Mesenteric fat pad (tissue), 1 donor: Measurements from ENCODE around the gene SLC39A1. TPM values are rescaled to one million over a fixed set of nuclear protein-coding genes. Genes with fewer than 3 reads are reported as not detected.
A peak's percentile ranks its signal among the peaks of the same experiment; 100 is the strongest.
"Not testable (repeated sequence)": the region's sequence is repeated elsewhere in the genome, so short reads cannot be mapped to it uniquely, and the experiment has no call there.

Experiments
- DNase-seq: peaks from one replicate; pipeline ENCODE4 v3.0.0-alpha.2; 2020; ENCODE audit warnings: low spot score
- long read RNA-seq: library from polyadenylated mRNA; unstranded; transcript quantifications from one replicate; pipeline ENCODE4 v2.0.0, GENCODE V29; 2020
- total RNA-seq: library from RNA; stranded (reverse); fragmentation: NEBNext Ultra II Directional; extraction: Animal tissue kit (Norgen Biotek cat#: 25700); gene quantifications from one replicate; pipeline ENCODE4 v1.2.1, GENCODE V29; 2021
- donor health status: DM: yes; HTN: yes; CAD: no.

Gene SLC39A1, protein sequence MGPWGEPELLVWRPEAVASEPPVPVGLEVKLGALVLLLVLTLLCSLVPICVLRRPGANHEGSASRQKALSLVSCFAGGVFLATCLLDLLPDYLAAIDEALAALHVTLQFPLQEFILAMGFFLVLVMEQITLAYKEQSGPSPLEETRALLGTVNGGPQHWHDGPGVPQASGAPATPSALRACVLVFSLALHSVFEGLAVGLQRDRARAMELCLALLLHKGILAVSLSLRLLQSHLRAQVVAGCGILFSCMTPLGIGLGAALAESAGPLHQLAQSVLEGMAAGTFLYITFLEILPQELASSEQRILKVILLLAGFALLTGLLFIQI
- 92.2 TPM for total RNA-seq
- long read RNA-seq, transcript SLC39A1-202 (4 exons, 2,084 nt) = major isoform, 540 of 653 reads
- long read RNA-seq, transcript SLC39A1-204 (3 exons, 2,723 nt) = minor isoform, 76 of 653 reads
- long read RNA-seq, transcript SLC39A1-203 (4 exons, 2,398 nt) = minor isoform, 8 of 653 reads
- long read RNA-seq, transcript SLC39A1-209 (3 exons, 2,022 nt) = minor isoform, 8 of 653 reads
- long read RNA-seq, partial matches to known transcripts = 11 of 653 reads
- long read RNA-seq, other reads (novel, unspliced or antisense) = 4 of 653 reads

DNA sequence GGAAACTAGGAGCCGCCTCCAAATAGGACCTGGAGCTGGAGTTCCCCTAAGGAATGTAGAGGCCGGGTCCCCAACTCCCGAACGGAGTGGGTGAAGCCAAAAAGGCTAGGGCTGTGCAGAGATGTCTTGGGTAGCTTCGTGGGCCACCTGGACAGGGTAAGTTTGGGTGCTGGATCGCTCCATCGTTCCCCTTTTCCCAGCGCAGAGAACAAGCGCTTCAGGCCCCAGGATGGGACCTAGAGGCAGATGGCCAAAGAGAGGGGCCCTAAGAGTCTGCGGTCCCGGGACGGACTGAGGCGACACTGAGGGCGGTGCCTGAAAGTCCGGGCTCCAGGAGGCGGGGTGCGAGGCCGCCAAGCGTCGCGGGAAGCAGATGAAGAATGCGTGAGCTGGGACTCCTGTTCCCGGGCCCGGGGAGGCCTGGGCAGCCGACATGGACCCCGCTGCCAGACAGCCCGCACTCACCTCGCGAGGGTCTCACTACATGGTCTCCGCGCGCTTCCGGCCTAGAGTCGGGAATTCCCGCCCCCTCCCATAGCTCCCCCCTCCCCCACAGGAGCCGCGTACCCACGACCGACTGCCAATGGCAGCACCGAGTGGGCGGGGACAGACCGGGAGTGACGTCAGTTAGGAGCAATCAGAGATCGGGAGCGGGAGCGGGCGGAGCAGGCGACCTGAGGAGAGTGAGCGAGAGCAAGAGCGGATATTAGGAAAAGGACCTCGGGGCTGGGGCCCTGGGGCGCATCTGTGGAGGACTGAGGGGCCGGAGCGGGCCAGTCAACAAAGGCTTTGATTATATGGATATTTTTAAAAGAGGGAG lies at the start of gene SLC39A1:
SLC39A1 (minus strand) TSS at position 508 of the 820 bp plus-strand sequence. CDS start 822 bp downstream, outside the sequence.
- peak; percentile 98 for DNase-seq

DNA sequence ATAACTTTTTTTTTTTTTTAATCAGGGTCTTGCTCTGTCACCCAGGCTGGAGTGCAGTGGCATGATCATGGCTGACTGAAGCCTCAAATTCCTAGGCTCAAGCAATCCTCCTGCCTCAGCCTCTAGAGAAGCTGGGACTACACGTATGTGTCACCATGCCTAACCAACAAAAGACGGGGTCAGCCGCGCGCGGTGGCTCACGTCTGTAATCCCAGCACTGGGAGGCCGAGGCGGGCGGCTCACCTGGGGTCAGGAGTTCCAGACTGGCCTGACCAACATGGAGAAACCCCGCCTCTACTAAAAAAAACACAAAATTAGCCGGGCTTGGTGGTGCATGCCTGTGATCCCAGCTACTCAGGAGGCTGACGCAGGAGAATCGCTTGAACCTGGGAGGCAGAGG lies 49.2 kb upstream of the SLC39A1 start:
- peak; percentile 45 for DNase-seq

DNA sequence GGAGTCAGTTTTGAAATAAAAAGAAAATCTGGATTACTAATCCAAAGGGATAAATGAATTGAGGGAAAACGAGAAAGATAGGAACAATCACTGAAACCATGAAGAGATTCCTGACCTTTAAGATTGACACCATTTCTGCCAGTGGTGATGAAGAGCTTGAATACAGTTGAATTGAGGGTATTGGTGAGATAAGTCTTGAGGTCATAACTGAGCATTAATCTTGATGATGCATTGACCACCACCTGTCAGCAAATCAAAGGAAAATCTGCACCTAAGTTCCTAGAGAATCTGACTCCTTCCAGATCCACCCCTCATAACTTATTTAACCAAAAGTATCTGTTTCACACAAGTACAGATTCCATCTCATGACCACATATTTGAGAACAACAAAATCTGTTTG lies 48.8 kb upstream of the SLC39A1 start:
- DNase-seq = no peak

DNA sequence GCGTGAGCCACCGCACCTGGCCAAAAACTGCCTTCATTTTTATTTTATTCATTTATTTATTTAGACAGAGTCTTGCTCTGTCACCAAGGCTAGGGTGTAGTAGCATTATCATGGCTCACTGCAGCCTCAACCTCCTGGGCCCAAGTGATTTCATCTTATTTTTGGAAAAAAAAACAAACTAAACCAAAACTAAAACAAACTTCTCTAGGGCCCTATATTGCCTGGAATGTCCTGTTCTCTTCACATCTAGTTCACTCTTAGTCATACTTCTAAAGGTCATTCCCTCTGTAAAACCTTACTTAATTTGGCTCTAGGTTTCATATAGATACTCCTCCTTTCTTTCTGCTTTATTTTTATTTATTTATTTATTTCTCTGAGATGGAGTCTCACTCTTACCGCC lies 42.8 kb upstream of the SLC39A1 start:
- no peak for DNase-seq

DNA sequence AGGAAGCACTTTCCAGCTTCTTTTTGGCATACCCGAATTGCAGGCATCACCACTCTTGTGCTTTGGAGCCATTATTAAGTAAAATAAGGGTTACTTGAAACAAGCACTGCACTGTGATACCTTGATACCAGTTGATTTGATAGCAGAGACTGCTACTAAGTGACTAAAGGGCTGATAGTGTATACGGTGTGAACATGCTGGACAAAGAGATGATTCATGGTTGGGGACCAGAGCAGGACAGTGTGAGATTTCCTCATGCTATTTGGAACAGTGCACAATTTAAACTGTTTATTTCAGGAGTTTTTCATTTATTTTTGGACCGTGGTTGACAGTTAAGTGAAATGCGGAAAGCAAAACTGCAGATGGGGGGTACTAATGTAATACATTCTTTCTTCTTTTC lies 37.1 kb upstream of the SLC39A1 start:
- no peak for DNase-seq

DNA sequence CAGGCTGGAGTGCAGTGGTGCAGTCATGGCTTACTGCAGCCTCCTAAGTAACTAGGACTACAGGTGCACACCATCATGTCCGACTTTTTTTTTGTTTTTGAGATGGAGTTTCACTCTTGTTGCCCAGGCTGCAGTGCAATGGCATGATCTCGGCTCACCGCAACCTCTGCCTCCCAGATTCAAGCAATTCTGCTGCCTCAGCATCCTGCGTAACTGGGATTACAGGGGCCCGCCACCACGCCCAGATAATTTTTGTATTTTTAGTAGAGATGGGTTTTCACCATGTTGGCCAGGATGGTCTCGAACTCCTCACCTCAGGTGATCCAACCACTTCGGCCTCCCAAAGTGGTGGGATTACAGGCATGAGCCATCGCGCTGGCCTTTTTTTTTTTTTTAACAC lies 33.5 kb upstream of the SLC39A1 start:
- DNase-seq = not testable (repeated sequence)

DNA sequence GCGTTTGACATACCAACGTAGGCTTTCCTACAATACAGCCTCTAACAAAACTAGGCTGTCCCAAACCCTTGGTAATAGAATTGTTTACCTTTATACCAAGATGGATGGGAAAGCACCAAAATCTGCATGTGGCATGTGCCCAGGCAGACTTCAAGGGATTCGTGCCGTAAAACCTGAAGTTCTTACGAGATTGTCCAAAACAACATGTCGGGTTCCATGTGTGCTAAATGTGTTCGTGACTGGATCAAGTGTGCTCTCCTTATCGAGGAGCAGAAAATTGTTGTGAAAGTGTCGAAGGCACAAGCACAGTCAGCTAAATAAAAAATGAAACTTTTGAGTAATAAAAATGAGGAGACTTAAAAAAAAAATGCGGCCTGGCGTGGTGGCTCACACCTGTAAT lies 32.3 kb upstream of the SLC39A1 start:
- no peak for DNase-seq

DNA sequence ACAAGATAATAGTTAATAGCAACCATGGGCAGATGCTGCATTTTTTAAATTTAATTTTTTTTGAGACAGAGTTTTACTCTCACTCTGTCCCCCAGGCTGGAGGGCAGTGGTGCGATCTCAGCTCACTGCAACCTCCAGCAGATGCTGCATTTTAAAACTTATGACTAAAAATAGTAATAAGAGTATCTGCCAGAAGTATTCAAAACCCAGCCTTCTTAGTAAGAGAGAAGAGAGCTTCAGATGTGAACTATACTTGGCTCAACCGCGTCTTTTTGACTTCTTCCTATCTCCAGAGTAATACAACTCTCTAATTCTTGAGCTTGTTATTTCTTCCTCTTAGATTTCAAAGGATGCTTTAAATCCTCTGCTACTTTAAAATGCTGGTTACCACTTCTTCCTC lies 31.9 kb upstream of the SLC39A1 start:
- DNase-seq = no peak

DNA sequence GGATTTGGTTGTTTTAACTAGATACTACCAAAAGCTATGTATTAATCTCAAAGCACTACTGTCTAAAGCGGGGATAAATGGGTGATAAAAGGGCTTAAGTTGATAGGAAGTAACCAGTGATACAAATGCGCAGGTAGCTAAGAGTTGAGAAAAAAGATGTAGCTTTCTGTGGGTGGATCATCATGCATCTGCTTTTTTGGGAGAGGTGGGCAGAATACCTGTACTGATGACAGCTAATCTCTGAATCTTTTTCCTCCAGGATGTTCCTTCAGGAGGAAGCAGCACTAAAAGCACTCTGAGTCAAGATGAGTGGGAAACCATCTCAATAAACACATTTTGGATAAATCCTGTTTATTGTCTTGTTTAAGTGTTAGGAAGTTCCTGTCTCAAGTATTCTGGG lies 28.5 kb upstream of the SLC39A1 start:
- no peak for DNase-seq

DNA sequence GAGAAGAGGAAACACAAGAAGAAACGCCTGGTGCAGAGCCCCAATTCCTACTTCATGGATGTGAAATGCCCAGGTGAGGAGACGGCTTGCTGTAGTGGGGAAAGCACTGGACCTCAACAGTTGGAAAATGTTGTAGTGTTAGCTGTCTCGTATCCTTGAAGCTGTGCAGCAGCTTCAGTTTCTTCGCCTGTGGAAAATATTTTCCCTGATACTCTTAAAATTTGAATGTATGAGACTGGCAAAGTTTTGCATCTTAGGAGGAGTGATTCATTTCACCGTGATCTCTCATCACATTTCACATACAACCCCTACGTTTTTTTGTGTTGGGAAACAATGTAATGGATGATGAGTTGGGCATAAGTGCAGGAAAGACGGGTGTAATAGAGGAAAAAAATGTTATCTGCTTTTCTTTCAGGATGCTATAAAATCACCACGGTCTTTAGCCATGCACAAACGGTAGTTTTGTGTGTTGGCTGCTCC lies 27.9 kb upstream of the SLC39A1 start:
- no peak for DNase-seq

DNA sequence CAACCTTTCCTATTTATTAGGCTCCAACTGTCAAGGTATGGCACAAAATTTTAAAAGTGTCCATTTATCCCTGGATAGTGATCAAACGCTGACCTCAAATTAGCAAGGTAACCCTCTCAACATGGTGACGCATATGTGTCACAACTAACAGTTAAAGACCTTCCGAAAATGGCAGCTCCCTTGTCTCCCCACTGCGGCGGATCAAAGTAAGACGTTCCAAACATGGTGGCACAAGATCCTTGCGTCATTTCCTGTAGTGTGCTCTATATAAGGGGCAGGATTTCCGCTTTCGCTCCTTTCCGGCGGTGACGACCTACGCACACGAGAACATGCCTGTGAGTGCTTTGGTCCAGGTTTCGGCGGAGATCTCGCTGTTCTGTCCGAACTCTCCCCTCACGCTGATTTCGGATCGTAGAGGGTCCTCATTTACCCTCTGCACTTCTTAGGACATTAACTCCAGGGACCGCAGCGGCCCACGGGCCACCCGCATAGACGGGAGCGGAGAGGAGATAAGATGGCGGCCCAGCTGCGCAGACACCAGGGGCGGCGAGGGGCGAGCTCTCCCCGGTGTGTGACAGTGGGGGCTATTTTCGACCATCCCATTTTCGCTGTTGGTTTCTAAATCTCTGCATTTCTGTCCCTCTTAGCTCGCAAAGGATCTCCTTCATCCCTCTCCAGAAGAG lies 27.3 kb upstream of the SLC39A1 start, which contains the start of gene RPS27:
RPS27 (plus strand) TSS at position 295 of the 683 bp plus-strand sequence; CDS start at position 330, 35 bp downstream.
- peak; percentile 92 for DNase-seq

DNA sequence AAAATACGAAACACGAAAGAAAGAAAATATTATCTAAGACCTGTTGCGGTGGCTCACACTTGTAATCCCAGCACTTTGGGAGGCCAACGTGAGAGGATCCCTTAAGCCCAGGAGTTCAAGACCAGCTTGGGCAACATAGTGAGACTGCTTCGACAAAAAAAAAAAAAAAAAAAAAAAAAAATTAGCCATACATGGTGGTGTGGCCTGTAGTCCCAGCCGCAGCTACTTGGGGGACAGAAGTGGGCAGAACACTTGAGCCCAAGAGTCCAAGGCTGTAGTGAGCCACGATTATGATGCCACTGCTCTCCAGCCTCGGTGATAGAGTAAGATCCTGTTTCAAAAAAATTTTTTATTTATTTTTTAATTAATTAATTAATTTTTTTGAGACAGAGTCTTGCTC lies 24.3 kb upstream of the SLC39A1 start:
- no peak for DNase-seq

DNA sequence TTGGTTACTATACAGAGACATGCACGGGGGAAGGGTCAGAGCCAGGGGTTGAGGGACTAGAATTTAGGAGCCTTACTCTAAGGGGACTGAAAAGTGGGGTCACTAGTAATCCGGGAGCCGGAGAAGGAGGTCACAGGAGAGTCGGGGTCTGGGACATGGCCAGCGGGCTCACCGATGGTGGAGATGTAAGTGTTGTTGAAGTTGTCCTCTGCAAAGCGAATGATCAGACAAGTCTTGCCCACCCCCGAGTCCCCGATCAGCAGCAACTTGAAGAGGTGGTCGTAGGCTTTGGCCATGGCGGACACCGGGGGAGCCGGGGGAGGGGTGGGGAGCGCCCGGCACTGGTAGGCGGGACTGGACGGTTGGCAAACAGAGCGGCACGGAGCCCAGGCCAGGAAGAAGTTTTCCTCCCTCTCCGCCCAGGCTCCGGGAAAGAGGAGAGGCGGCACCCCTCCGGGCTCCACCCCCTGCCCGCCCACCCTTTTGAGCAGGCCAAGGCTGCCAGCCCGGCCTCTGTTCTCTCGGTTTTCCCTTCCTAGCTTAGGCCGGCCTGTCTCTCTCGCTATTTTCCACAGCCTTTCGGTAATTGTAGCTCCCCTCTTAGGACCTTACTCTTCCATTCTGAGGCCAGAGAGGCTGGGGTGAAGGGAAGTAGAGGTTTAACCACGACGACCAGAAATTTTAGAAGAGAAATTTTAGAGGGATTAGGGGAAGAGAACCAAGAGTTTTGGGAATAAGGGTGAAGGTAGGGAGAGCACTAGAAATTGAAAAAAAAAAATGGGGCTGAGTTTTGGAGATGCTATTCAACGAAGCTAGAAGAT lies 22.8 kb upstream of the SLC39A1 start, which contains the start of gene RAB13:
RAB13 (minus strand) TSS at position 399 of the 821 bp plus-strand sequence; CDS start at position 296, 103 bp downstream.
- peak; percentile 95 for DNase-seq

DNA sequence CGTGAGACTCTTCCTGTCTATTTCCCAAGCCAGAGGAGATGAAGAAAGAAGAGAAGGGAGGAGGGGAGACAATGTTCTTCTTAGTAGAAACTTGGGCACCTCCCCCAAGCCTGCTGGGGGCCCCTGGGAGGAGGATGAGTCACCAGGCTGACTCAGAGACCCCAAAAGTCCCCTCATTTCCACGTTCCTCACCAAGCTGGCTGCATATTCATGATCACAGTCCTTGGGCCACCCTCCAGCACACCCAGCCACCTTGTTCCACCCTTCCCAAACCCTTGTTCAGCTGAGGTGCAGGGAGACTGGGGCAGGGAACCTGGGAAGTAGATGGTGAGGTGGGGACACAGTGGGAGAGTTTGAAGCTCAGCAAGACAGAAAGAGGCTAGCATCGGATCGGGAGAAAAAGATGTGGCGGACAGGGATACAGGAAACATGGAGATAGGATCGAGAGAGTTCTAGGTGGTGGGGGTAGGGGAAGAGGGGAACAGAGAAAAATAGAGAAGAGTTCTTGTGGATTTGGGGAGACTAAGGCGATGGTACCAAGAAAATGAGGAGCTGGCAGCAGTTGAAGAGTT lies 22.1 kb upstream of the SLC39A1 start:
- DNase-seq = no peak

DNA sequence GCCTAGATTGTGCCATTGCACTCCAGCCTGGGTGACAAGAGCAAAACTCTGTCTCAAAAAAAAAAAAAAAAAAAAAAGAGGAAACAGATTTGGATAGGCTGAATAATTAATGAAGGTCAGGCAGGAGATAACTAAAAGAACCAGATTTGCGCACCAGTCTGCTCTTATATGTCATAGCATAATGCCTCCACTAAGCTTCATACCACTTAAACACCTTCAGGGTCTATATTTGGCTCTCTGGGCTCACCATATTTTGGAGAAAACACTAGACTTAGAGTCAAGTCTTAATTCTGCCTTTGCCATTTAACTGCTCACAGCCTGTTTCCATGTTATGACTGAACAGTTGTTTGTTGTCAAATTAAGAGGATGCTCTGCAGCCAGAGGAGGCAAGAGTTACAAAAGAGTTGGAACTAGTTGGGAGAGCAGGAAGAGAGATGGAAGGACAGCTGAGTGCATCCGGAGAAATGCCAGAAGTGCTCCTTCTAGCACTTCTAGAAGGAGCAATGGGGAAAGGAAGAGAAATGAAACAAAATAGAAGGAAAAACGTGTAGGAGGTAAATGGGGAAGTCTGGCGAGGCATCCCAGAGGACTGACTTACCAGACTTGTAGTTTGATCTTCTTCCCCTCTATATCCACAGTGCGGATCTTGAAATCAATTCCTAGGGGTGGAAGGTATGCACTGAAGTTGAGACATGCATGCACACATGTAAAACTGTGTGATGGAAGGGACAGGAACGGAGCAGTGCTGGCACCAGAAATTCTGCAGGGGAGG lies 21.0 kb upstream of the SLC39A1 start:
- DNase-seq = no peak

DNA sequence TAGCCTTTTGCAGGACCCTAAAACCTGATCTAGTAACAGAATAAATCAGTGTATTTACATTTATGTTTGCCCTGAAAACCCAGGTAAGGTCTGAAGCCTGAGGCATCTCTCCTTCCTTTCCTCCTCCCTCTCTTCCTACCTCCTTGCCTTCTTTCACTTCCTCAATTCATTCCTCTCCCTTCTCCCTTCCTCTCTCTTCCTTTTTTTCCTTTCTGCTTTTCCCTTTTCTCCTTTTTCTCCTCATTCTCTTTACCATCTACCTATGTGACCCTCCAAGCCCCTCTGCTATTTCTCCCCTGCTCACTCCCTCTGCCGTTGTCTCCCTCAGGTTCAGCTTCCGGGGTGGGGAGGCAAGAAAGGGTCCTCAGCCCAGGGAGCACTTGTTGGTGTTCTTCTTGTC lies 18.4 kb upstream of the SLC39A1 start:
- DNase-seq = not testable (repeated sequence)

DNA sequence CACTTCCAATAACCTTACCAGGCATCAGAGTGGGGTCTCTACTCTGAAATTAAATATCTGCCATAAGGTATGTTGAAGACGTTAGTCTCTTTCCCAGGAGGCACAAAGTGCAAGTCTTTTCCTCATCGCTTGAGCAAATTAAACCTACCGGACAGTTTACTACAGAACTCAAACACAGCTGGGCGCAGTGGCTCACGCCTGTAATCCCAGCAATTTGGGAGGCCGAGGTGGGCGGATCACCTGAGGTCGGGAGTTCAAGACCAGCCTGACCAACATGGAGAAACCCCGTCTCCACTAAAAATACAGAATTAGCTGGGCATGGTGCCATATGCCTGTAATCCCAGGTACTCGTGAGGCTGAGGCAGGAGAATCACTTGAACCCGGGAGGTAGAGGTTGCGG lies 15.8 kb upstream of the SLC39A1 start:
- not testable (repeated sequence) for DNase-seq

DNA sequence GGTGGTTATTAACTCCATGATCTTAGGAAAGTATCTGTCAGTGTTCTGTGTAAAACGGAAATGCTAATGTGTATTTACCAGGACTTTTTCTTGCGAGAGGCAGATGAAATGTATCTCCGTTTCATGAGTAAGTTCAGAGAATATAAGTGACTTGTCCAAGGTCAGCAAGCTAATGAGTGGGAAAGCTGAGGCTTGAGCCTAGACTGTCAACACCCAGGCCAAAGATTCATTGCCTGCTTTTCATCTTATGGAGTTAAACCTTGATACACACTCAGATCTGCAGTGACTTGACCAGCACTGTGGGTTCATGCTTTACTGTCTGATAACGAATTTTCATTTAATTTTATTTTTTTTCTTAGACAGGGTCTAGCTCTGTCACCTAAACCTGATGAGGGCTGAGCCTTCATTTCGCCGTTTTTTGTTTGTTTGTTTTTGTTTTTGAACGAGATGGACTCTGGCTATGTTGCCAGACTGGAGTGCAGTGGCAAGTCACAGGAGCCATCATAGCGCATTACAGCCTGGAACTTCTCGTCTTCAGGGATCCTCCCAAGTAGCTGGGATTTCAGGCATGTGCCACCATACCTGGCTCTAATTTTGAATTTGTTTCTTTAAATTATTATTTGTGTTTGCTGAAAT lies 15.1 kb upstream of the SLC39A1 start:
- no peak for DNase-seq
